HPDE6-E6E7 (cell line): ENCODE results near the gene PLD6.

ENCODE experiments used
- DNase-seq: peaks from one replicate; pipeline ENCODE4 v3.0.0; 2011; ENCODE audit warnings: missing footprints; ENCODE audit errors: extremely low spot score

PLD6 gene

GRCh38 chr17:17155568-17155967, 50.6 kb downstream of the PLD6 start:
- no peak for DNase-seq

- DNase-seq, result no peak
These were observed 51.2 kb downstream of the PLD6 start for GRCh38 chr17:17154981-17155380.

- no peak for DNase-seq
These were observed 51.6 kb downstream of the PLD6 start for GRCh38 chr17:17154556-17154955.

GRCh38 chr17:17153709-17154108, 52.4 kb downstream of the PLD6 start:
- DNase-seq, result no peak

GRCh38 chr17:17153071-17153470, 53.1 kb downstream of the PLD6 start:
- no peak for DNase-seq

GRCh38 chr17:17152385-17152784, 53.7 kb downstream of the PLD6 start:
- DNase-seq, result no peak

GRCh38 chr17:17151962-17152361, 54.2 kb downstream of the PLD6 start:
- peak; percentile 70 for DNase-seq

GRCh38 chr17:17151541-17151940, 54.6 kb downstream of the PLD6 start:
- no peak for DNase-seq

- DNase-seq, result peak; percentile 39
These were observed 55.1 kb downstream of the PLD6 start for GRCh38 chr17:17151055-17151454.
